ENCODE results near the gene TBC1D17. TPM values are rescaled to one million over a fixed set of nuclear protein-coding genes. Genes with fewer than 3 reads are reported as not detected.

The TBC1D17 gene
- total RNA-seq, 2 donors from 2014 or later: 33.0 to 51.4 TPM

- Histone ChIP-seq H3K4me3 (peak overlapping the region; percentile 48 to 98), H3K4me1 (replicated peaks) (peaks cover 12% of the 10 kb centered on the region), H3K9me3 (no peaks in the 10 kb centered on the region), H3K27me3 (replicated peaks; ENCODE audit: insufficient read depth) (no peaks in the 10 kb centered on the region), H3K27ac (peak overlapping the region; percentile 99), H3K36me3 (peaks cover 15 to 28% of the 10 kb centered on the region in 2 donors)
- peak; percentile 98 for DNase-seq (ENCODE audit: low spot score)
- intact Hi-C loops (cut with DNase I): no loop called here
- TF ChIP-seq POLR2AphosphoS5 (IDR thresholded peaks at IDR 0.05) (no peak), POLR2A (IDR thresholded peaks at IDR 0.05) (no peak), CTCF (IDR thresholded peaks at IDR 0.05) (no peak)
- WGBS: 5% methylated on average over 39 of the region's 41 CpGs
Observed at GRCh38 chr19:49877879-49878743, 609 bp downstream of the TBC1D17 start.

GRCh38 chr19:49878744-49879070, 1.2 kb downstream of the TBC1D17 start:
- WGBS: 80% methylated on average over 9 of the region's 9 CpGs
- DNase-seq (ENCODE audit: low spot score): no peak
- intact Hi-C loops (cut with DNase I): no loop called here
- H3K4me3 ChIP-seq: no peak overlapping the region
- H3K27me3 ChIP-seq (replicated peaks; ENCODE audit: insufficient read depth): no peaks in the 10 kb centered on the region
- no peaks in the 10 kb centered on the region for H3K9me3 ChIP-seq
- H3K36me3 ChIP-seq: peaks cover 18 to 34% of the 10 kb centered on the region in 2 donors
- no peak for TF ChIP-seq POLR2A (IDR thresholded peaks at IDR 0.05)
- no peak for TF ChIP-seq POLR2AphosphoS5 (IDR thresholded peaks at IDR 0.05)
- no peak for TF ChIP-seq CTCF (IDR thresholded peaks at IDR 0.05)
- H3K27ac ChIP-seq: peak overlapping the region; percentile 99
- peaks cover 12% of the 10 kb centered on the region for H3K4me1 ChIP-seq (replicated peaks)

- Histone ChIP-seq H3K36me3 (peaks cover 22 to 41% of the 10 kb centered on the region in 2 donors), H3K27me3 (replicated peaks; ENCODE audit: insufficient read depth) (no peaks in the 10 kb centered on the region), H3K4me3 (no peak overlapping the region), H3K4me1 (replicated peaks) (peaks cover 12% of the 10 kb centered on the region), H3K9me3 (no peaks in the 10 kb centered on the region), H3K27ac (no peak overlapping the region)
- TF ChIP-seq CTCF (IDR thresholded peaks at IDR 0.05) (no peak), POLR2AphosphoS5 (IDR thresholded peaks at IDR 0.05) (no peak), POLR2A (IDR thresholded peaks at IDR 0.05) (no peak)
- WGBS: 95% methylated on average over 12 of the region's 12 CpGs
- intact Hi-C loops (cut with DNase I): no loop called here
- no peak for DNase-seq (ENCODE audit: low spot score)
Observed at GRCh38 chr19:49879243-49879963, 1.9 kb downstream of the TBC1D17 start.

- no peak overlapping the region for H3K27ac ChIP-seq
- intact Hi-C loops (cut with DNase I): no loop called here
- 95% methylated on average over 8 of the region's 10 CpGs for WGBS
- DNase-seq (ENCODE audit: low spot score): no peak
- TF ChIP-seq POLR2A (IDR thresholded peaks at IDR 0.05) (no peak), CTCF (IDR thresholded peaks at IDR 0.05) (no peak), POLR2AphosphoS5 (IDR thresholded peaks at IDR 0.05) (no peak)
- peaks cover 11% of the 10 kb centered on the region for H3K4me1 ChIP-seq (replicated peaks)
- no peak overlapping the region for H3K4me3 ChIP-seq
- no peaks in the 10 kb centered on the region for H3K9me3 ChIP-seq
- peaks cover 22 to 45% of the 10 kb centered on the region in 2 donors for H3K36me3 ChIP-seq
- no peaks in the 10 kb centered on the region for H3K27me3 ChIP-seq (replicated peaks; ENCODE audit: insufficient read depth)
Observed at GRCh38 chr19:49880162-49880869, 2.8 kb downstream of the TBC1D17 start.
